KBM-7 (cell line): ENCODE measurements around the gene PTPRE.

Source experiments
- DNase-seq: peaks from one replicate; pipeline ENCODE4 v3.0.0-alpha.2; 2015
- in situ Hi-C: fragments of 300-500 bp; cut with MboI; formaldehyde crosslinking; loops from 2 replicates; pipeline ENCODE4 v1.14.3; 2020; ENCODE audit warnings: low sequenced_read_pairs, low pct_unique_long_range_greater_than_20kb, mixed read lengths

Gene PTPRE, protein sequence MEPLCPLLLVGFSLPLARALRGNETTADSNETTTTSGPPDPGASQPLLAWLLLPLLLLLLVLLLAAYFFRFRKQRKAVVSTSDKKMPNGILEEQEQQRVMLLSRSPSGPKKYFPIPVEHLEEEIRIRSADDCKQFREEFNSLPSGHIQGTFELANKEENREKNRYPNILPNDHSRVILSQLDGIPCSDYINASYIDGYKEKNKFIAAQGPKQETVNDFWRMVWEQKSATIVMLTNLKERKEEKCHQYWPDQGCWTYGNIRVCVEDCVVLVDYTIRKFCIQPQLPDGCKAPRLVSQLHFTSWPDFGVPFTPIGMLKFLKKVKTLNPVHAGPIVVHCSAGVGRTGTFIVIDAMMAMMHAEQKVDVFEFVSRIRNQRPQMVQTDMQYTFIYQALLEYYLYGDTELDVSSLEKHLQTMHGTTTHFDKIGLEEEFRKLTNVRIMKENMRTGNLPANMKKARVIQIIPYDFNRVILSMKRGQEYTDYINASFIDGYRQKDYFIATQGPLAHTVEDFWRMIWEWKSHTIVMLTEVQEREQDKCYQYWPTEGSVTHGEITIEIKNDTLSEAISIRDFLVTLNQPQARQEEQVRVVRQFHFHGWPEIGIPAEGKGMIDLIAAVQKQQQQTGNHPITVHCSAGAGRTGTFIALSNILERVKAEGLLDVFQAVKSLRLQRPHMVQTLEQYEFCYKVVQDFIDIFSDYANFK

DNA sequence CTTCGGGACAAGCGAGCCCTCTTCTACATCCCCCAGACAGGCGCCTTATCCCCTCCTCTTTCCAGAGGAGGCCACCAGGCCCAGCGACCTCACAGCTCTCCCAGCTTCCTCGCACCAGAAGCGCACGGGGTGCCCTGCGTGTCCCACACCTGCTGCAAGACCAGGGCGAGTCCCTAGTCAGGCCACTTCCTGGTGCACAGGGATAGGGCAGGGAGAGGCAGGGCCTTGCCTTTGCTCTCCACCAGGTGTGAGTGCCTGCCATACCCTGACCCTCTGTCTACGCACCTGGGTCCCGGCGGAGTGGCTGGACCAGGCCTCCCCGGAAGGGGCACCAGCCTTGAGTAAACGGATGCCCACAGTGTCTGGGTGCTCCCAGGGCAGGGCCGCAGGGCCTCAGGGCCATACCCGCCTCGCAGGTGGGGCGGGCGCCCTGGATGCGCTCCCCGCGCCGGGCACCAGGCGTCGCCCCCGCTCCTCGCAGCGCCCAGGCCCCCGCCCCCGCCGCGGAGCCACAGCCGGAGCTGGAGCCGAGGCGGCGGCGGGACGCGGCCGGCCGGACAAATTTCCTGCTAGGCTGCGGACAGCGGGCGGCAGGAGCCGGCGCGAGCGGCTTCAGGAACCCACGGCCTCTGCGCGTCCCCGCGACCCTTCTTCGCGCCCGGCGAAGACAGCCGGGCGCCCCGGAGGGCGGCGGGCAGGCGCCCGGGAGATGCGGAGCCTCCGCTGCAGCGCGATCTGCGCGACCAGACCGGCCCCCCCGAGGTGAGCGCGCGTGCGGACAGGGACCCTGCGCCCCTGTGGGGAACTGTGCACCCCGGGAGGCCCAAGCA, at the start of gene PTPRE:
TSS of gene PTPRE (plus strand) at position 556 of the 830 bp plus-strand sequence. CDS start 133,779 bp downstream, outside the sequence.
- DNase-seq, result peak; percentile 38
- in situ Hi-C loops, result loop anchor here (25.0 kb wide), 1 partner anchor 106 kb away; no protein-coding TSS in a partner anchor

DNA sequence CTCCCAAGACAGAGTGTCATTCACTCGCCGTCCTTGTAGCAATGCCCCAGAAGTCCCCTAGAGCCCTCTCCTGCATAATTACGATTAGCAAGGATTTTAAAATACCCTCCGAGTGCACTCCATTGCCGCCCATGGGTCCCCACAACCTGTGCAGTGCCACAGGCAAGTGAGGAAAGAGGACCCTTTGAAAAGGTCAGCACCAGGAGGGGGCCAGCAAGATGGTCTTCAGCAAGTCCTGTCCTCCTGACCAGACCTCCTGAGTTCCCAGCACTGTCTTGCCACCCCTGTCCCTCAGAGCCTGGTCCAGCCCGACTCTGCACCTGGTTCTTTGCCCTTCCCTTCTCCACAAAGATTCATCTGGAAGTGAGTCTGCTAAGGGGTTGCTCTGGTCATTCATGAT, 46.3 kb upstream of the PTPRE start:
- in situ Hi-C loops, result no loop called here
- no peak for DNase-seq

DNA sequence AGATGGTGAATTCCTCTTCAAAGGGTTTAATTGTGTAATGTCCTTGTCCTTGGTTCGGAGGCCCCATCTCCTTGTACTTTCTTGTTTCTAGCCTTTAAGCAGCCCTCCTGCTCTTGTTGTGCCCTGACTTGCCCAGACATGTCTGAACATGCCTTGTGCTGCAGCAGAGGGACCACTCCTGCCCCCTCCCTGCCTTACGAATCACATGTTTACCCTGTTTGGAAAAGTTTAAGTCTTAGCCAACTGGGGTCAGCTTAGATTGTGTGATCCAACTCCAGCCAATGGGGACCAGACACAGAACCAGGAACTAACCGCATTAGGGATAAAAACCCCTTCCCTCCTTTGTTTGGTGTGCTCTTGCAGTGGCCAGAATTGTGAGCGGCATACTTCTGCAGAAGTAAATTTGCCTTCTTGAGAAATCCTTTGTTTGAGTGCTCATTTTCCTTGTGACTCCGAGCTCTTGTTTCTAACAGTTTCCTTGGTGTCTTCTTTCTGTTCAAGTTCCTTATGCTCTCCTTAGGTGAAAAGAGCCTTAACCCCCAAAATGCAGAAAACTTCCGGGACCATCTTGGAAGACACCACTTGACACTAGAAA, 43.6 kb upstream of the PTPRE start:
- in situ Hi-C loops, result no loop called here
- peak; percentile 45 for DNase-seq

DNA sequence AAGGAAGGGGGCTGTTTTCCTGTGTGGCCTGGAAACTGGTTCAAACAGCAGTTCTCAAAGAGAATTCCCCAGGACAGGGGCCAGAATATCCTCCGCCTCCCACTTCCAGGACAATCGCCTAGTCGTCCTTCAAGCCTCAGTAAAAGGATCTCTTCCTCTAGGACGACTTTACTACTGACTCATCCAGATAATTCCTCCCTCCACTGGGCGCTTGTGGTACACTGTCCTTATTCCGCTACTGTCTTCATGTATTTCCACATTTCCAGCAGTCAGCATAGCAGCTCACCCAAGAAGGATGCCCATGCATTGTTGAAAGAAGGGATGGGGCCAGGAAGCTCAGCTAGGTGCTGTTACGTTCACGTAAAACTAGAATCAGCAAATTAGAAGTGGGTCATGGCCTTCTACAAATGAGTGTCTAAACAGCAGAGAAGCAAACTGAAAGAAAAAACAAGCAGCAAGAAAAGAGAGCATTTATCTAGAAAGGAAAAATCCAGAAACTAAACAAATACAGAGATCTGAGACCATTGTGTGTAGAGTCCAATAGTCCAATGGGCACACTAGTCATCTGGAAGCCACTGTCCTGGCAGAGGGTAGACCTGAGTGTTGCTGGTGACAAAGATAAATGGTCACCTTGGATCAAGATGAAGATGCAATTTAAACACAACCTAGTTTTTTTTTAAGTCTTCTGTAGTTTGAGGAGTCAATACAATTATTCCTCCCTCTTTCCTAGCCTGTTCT, 40.5 kb upstream of the PTPRE start:
- no peak for DNase-seq
- in situ Hi-C loops, result no loop called here

DNA sequence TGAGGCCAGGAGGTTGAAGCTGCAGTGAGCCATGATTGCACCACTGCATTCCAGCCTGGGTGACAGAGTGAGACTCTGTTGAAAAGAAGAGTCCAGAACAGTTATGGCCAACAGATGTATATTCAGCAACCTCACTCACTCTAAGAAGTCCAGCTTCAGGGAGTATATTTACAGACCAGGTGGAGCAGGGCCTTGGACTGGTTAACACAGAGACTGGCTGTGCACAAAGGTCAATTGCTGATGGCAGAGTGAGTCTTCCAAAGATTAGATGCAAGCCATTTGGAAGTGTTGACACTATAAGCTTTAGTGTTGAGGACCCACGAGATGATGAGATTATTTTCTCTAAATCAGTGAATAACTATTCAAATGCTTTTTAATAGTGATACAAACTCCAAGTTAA, 39.1 kb upstream of the PTPRE start:
- DNase-seq, result no peak
- in situ Hi-C loops, result no loop called here

DNA sequence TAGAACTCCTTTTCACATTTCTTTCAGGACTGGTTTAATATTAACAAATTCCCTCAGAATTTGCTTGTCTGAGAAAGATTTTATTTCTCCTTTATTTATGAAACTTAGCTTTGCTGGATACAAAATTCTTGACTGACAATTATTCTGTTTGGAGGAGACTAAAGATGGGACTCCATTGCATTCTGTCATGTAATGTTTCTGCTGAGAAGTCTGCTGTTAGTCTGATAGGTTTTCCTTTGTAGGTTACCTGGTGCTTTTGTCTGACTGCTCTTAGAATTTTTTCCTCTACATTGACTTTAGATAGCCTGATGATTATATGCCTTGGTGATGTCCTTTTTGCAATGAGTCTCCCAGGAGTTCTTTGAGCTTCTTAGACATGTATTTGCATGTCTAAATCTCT, 37.6 kb upstream of the PTPRE start:
- in situ Hi-C loops, result no loop called here
- DNase-seq, result no peak

DNA sequence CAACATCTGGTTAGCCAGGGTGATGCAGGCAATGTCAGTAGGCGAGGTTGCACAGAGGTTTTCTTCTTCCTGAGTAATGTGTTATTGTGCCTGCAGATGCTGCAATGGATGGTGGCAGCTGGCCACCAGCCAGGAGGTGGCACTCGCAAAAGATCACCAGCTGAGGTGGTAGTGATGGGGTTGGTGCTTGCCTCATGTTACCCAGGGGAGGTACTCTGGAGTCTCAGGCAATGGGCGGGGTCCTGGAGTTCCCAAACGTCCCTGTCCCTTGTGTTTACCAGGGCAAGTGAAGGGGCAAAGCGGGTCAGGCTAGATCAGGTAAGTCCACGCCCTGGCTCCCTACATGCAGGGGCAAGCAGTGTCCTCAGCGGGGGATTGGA, 35.3 kb upstream of the PTPRE start:
- in situ Hi-C loops, result no loop called here

DNA sequence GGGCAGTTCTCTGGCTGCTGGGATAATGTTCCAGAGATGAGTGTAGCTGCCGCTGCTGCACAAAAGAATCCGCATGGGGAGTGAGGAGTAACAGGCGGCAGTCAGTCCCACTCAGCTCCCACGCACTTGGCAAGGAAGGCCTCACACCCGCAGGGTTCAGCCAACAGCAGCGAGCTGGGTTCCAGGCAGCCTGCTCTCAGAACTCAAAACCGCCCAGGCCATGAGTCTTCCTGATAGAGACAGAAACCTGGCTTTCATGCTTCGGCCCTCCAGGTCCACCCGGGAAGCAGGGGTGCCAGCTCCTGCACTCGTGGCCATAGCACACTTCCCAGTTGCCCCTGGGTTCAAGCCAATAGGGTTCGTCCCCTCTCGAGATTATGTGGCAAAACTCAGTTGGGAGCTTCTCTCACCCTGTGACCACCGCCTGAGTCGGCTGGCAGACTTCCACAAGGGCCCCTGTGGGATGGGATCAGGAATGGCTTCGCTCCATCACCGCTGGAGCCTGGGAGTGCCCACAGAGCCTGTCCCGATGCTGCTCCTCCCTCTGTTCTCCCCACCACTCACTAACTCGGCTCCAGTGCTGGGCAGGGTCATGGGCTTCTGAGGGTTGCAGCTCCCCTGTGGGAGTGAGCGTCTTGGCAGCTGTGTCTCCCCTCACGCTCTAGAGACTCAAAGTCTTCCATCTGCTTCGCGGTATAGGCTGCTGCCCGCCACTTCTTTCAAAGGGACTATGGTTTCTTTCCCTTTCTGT, 34.7 kb upstream of the PTPRE start:
- DNase-seq, result no peak
- in situ Hi-C loops, result no loop called here

More for the DNA sequence above, 35.3 kb upstream of the PTPRE start:
- DNase-seq, result no peak

DNA sequence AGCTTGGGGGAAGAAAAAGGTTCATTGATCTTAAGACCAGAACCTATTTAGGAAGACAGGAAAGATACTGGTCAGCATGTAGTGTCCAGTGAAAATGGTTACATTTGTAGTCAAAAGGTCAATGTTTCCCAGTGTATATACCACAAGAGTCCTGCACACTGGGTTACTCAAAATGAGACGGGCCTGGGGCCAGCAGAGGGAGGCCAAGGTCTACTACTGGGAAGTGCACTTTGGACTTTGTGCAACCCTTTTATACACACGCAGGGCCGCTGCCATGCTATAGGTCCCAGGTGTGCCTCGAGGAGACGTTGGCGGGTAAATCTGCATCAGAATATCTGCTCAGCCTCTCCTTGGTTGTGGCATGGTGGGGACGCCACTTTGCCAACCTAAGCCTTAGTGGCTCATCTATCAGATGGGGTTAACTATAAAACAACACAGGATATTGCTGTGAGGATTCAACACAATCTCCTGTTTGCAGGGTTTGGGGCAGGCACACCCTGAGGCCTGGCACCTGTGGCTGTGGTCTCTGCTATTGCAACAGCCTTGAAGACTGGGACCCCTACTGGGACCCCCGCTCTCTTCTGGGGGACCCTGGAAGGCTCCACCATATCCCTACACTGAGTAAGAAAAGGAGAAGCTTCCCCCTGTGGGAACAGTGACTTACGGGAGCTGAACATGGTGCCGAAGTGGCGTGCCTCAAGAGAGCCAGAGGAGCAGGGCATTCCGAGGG, 33.9 kb upstream of the PTPRE start:
- in situ Hi-C loops, result no loop called here
- DNase-seq, result no peak

DNA sequence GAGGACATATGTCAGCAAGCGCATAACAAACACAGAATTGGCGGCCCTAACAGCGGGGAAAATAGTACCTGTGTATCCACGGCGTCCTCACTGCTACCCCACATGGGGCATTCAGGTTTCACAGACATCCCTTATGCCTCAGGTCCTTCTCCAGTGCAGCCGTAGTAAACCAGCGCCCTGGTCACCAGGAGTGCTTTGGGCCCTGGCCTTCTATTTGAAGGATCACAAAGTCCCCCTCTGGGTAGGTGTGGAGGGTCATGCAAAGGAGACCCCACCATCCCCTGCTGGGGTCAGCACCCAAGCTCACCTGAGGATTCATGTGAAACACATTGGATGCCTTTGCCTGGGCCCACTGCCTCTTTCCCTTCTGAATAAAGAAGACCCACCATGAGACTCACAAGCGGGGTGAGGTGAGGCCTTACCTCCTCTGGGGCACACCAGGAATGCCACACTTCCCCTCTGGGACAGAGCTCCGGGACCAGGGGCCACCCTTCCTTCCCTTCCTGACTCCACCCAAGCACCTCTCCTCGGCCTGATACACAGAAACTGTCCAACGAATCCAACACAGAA, 32.9 kb upstream of the PTPRE start:
- no peak for DNase-seq
- in situ Hi-C loops, result no loop called here

DNA sequence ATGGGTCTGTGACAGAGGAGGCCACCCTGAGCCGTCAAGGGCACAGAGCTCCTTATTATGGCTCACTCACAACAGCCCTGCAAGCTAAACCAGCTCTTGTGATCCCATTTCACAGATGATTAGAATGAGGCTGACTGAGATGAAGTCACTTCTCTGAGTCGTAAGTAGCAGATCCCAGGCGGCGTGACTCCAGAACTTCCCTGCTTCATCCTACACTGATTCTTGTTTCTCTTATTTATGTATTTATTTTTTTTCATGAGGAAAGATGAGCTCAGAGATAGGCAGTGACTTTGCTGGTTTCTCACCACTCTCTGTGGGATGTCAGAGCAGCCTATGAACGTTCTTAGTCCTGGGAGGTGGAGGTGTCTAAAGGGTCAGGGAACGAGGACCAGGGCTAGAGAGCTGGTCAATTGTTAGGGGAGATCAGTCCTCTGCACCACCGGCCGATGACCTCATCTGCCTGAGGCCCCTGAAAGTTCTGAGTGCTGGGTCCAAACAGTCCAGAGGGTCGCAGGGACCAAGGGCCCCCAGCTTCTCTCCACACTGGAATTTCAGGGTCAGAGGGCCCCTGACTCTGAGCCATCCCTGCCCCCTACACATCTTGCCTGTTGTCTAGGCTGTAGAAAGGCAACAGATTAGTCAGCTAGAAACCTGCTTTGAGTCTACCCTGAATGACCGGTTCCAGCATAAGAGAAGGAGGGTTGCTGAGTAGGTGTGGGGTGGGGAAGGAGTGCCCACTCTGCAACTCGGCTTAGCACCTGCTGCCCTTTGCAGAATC, 32.0 kb upstream of the PTPRE start:
- no peak for DNase-seq
- in situ Hi-C loops, result no loop called here

DNA sequence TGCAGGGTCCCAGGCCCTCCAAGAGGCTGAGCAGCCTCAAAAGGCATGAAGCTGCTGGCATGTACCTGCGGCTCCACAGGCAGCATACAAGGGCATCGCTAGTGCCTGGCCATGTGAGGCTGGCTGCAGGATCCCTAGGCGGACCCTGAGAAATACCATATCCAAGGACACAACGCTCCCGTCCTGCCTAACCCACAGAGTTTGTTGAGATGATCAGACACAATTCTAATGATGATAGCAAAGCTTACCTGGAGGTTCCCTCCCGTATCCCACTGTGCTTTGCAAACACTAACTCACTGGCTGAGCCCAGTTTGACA, 31.5 kb upstream of the PTPRE start:
- in situ Hi-C loops, result no loop called here

DNA sequence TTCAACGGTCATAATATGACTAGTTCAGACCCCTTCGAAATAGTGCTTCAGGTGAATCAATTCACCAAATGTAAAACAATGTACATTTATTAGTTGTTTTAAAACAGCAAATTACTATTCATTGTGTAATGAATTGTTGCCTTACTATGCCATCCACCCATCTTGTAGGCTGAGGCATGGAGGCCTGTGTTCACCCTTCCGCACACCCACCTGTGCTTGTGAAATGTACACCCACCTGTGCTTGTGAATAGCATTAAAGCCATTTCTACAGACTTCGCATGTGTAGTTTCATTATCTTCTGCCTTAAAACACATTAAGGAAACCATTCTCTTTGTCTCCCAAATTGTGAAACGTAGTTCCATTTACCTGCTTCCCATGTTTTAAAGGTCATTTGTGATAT, 31.0 kb upstream of the PTPRE start:
- no peak for DNase-seq
- in situ Hi-C loops, result no loop called here

More for the DNA sequence above, 31.5 kb upstream of the PTPRE start:
- DNase-seq, result no peak

DNA sequence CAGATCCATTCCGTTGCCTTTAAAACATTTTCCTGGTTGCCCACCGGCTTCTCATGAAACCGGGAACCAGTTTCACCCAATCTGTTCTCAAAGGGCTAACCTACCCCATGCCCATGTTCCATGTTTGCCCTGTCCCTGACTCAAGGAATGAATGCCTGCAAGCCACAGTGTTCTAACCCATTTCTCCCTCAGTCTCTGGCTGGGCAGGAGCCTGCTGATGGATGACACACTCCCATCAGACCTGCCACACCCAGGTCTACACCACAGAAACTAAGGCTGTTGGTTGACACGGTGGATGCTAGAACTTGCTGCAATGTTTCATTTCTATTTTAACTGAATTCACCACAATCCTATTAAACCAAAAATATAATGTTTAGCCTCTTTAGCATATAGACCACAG, 29.8 kb upstream of the PTPRE start:
- in situ Hi-C loops, result no loop called here
- no peak for DNase-seq

DNA sequence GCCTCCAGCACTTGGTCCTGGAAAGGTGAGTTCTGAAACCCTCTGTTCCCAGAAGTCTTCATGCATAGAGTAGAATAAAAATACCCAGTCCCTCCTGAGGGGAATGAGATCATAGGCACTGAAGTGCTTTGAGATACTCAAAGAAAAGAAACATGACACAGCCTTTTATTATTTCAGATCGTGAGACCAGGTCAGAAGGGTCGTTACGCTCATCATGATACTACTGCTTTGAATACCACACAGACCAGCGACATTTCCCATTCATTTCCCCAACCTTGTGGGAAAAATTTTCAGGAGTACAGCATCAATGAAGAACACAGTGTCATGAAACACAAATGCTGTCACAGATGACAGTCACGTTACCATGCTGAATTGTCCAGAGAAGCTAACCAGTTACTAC, 29.2 kb upstream of the PTPRE start:
- in situ Hi-C loops, result no loop called here

DNA sequence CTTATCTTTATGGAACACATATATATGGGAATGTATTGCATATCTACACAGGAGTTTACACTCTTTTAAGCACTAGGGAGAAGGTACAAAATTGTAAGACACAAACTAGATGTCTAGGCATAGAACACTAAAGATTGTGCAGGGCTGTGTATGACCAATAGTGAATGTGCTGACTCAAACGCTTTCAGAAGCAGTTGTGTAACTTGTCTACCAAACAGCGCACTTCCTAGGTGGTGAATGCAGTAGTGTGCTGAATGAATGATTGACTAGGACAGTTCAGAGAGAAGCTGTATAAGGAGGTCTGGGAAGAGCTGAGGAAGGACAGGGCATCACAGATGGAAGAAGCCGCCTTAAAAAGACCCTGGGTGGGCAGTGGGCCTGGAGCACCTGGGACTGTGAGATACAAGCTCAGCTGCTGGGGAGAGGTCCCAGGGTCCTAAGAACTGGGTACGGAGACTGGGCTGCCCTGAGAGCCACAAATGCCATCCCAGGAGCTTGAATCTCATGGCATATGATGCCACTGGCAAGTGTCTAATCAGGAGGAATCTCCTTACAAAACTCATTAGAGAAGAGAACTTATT, 28.3 kb upstream of the PTPRE start:
- DNase-seq, result no peak
- in situ Hi-C loops, result no loop called here

More for the DNA sequence above, 29.2 kb upstream of the PTPRE start:
- DNase-seq, result no peak
